Measurements from ENCODE around the gene CCPG1.

Gene CCPG1

DNA sequence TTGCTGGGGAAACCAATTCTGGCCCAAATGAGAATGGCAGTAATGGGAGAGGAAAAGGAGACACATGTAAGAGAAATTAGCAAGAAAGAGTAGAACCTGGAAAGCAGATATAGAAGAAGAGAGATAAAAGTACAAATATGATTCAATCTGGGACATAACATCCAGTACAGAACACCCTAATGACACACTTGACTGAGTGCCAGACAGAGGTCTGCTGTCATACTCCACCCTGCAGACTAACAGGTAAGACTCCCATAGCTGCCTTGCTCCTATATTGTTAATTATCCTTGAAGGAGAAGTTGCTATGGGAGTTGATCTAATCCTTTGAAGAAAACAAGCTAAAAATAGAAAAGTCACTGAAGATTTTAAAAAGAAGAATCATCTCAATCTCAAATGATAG lies 21.1 kb downstream of the CCPG1 start:
- Histone ChIP-seq H3K9me3 (no peaks in the 10 kb centered on the region), H3K27me3 (no peaks in the 10 kb centered on the region), H3K36me3 (peaks cover 28 to 62% (median 38%) of the 10 kb centered on the region in 3 donors), H3K4me3 (no peak overlapping the region), H3K27ac (no peak overlapping the region), H3K4me1 (no peaks in the 10 kb centered on the region)
- TF ChIP-seq, protein P1, sequence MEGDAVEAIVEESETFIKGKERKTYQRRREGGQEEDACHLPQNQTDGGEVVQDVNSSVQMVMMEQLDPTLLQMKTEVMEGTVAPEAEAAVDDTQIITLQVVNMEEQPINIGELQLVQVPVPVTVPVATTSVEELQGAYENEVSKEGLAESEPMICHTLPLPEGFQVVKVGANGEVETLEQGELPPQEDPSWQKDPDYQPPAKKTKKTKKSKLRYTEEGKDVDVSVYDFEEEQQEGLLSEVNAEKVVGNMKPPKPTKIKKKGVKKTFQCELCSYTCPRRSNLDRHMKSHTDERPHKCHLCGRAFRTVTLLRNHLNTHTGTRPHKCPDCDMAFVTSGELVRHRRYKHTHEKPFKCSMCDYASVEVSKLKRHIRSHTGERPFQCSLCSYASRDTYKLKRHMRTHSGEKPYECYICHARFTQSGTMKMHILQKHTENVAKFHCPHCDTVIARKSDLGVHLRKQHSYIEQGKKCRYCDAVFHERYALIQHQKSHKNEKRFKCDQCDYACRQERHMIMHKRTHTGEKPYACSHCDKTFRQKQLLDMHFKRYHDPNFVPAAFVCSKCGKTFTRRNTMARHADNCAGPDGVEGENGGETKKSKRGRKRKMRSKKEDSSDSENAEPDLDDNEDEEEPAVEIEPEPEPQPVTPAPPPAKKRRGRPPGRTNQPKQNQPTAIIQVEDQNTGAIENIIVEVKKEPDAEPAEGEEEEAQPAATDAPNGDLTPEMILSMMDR (IDR thresholded peaks at IDR 0.05) = no peak
- intact Hi-C loops (cut with DNase I; ENCODE audit: low total_unique reads) = no loop called here
- no peak for DNase-seq

DNA sequence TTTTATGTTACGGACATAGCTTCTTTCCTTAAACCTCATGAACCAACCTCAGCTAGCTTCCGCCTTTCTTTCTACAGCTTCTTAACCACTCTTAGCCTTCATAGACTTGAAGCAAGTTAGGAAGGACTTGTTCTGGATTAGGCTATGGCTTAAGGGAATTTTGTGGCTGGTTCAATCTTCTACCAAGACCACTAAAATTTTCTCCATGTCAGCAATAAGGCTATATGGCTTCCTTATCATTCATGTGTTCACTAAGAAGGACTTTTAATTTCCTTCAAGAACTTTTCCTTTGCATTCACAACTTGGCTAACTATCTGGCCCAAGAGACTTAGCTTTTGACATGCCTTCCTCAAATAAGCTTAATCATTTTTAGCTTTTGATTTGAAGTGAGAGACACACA lies 24.5 kb downstream of the CCPG1 start:
- TF ChIP-seq, protein P1 (IDR thresholded peaks at IDR 0.05) = no peak
- intact Hi-C loops (cut with DNase I; ENCODE audit: low total_unique reads) = no loop called here
- Histone ChIP-seq H3K27me3 (no peaks in the 10 kb centered on the region), H3K27ac (no peak overlapping the region), H3K4me3 (no peak overlapping the region), H3K9me3 (no peaks in the 10 kb centered on the region), H3K36me3 (peaks cover 37 to 70% (median 52%) of the 10 kb centered on the region in 3 donors), H3K4me1 (no peaks in the 10 kb centered on the region)
- no peak for DNase-seq

DNA sequence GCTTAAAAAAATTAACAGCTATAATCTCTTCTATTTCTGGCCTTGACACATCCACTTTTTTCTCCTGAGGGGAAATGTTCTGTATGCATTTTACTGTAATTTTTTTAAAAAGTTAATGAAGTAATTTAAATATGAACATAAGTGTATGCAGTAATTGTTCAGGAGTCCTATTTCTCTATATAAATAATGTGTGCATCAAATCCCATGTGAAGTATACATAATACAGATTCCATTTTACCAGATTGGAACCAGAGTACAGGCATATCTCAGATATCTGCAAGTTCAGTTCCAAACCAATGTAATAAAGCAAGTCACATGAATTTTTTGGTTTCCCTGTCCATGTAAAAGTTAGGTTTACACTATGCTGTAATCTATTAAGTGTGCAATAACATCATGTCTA lies 26.6 kb downstream of the CCPG1 start:
- TF ChIP-seq, protein P1 (IDR thresholded peaks at IDR 0.05) = no peak
- no peaks in the 10 kb centered on the region for H3K27me3 ChIP-seq

DNA sequence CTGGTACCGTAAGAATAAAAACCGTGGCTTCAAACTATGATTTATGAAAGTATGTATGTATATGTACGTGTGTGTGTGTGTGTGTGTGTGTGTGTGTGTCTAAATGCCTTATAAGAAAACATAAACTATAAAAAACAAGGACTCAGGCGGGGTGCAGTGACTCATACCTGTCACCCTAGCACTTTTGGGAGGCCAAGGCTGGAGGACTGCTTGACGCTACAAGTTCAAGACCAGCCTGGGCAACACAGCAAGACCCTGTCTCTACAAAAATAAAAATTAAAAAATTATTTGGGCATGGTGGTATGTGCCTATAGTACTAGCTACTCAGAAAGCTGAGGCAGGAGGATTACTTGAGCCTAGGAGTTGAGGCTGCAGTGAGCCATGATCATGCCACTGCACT lies 29.1 kb downstream of the CCPG1 start:
- intact Hi-C loops (cut with DNase I; ENCODE audit: low total_unique reads) = no loop called here
- no peak overlapping the region for H3K4me3 ChIP-seq
- H3K27me3 ChIP-seq = no peaks in the 10 kb centered on the region
- H3K36me3 ChIP-seq = peaks cover 39 to 80% (median 60%) of the 10 kb centered on the region in 3 donors
- no peak overlapping the region for H3K27ac ChIP-seq
- DNase-seq = no peak
- H3K9me3 ChIP-seq = no peaks in the 10 kb centered on the region
- TF ChIP-seq, protein P1 (IDR thresholded peaks at IDR 0.05) = no peak
- no peaks in the 10 kb centered on the region for H3K4me1 ChIP-seq

More for the DNA sequence above, 26.6 kb downstream of the CCPG1 start:
- H3K36me3 ChIP-seq = peaks cover 39 to 79% (median 53%) of the 10 kb centered on the region in 3 donors
- intact Hi-C loops (cut with DNase I; ENCODE audit: low total_unique reads) = no loop called here
- no peak overlapping the region for H3K27ac ChIP-seq
- H3K9me3 ChIP-seq = no peaks in the 10 kb centered on the region
- no peak for DNase-seq
- H3K4me1 ChIP-seq = no peaks in the 10 kb centered on the region
- no peak overlapping the region for H3K4me3 ChIP-seq

GRCh38 chr15:55372701-55373440 lies 35.3 kb downstream of the CCPG1 start:
- Histone ChIP-seq H3K9me3 (no peaks in the 10 kb centered on the region), H3K27me3 (no peaks in the 10 kb centered on the region), H3K27ac (no peak overlapping the region), H3K4me3 (no peak overlapping the region), H3K4me1 (peaks cover 0 to 8% (median 0%) of the 10 kb centered on the region in 4 donors), H3K36me3 (peaks cover 45 to 87% (median 63%) of the 10 kb centered on the region in 3 donors)
- intact Hi-C loops (cut with DNase I; ENCODE audit: low total_unique reads) = no loop called here
- no peak for DNase-seq
- TF ChIP-seq, protein P1 (IDR thresholded peaks at IDR 0.05) = no peak

All from tibial artery (tissue), 4 donors.